GM23338 (cell line): ENCODE data around the gene PDCD11. TPM values are rescaled to one million over a fixed set of nuclear protein-coding genes. Genes with fewer than 3 reads are reported as not detected.

Source experiments
- CREB1 ChIP-seq: fragments of 250-450 bp; sonication (Bioruptor Pico); IDR thresholded peaks from 2 replicates; pipeline ENCODE4 v1.5.0; 2020; ENCODE audit warnings: low read depth, mild to moderate bottlenecking, moderate library complexity
- CTCF ChIP-seq, 2 experiments: fragments of 200-600 bp in 1 of 2; sonication (generic) in 1 of 2; conservative IDR thresholded peaks; 2 replicates each; pipeline versions ENCODE4 v1.5.1 to v1.6.1; 2016 to 2017; ENCODE audit warnings: antibody characterized with exemption in 2 of 2, low read depth in 2 of 2, mild to moderate bottlenecking in 2 of 2, moderate library complexity in 1 of 2
- ETS1 ChIP-seq: IDR thresholded peaks from 2 replicates; pipeline ENCODE4 v1.6.1; 2016; ENCODE audit warnings: antibody characterized with exemption
- EZH2 ChIP-seq: fragments of 200-600 bp; sonication (generic); IDR thresholded peaks from one replicate; pipeline ENCODE4 v1.8.0; 2017; ENCODE audit warnings: antibody characterized with exemption, mild to moderate bottlenecking, low read depth; ENCODE audit not compliant: unreplicated experiment
- POLR2AphosphoS5 ChIP-seq: IDR thresholded peaks from 2 replicates; pipeline ENCODE4 v1.6.1; 2016; ENCODE audit warnings: antibody characterized with exemption, low read depth
- STAT1 ChIP-seq: IDR thresholded peaks from one replicate; pipeline ENCODE4 v1.6.1; 2016; ENCODE audit warnings: antibody characterized with exemption; ENCODE audit not compliant: unreplicated experiment
- ZNF114 ChIP-seq: fragments of 250-450 bp; sonication (Bioruptor Pico); IDR thresholded peaks from 2 replicates; pipeline ENCODE4 v1.5.0; 2020; ENCODE audit warnings: mild to moderate bottlenecking, moderate library complexity
- ZNF462 ChIP-seq: fragments of 250-450 bp; sonication (Bioruptor Pico); IDR thresholded peaks from 2 replicates; pipeline ENCODE4 v1.5.0; 2020; ENCODE audit warnings: mild to moderate bottlenecking, moderate library complexity
- polyA plus RNA-seq: library from polyadenylated mRNA; unstranded; fragments of >200 nt; fragmentation: Nextera tagmentation; extraction: Ambion mirVana; gene quantifications from 2 replicates; pipeline ENCODE4 v1.2.1, GENCODE V29; 2016
- total RNA-seq: library from RNA; depleted of rRNA; stranded (reverse); fragments of >200 nt; shearing (Covaris generic); gene quantifications from 2 replicates; pipeline ENCODE4 v1.2.3, GENCODE V29; 2014

PDCD11 gene
- total and polyA plus RNA-seq, 2 experiments from 2014 or later: 82.1 to 87.8 TPM

- TF ChIP-seq ZNF462 (CRISPR knock-in tag) (no peak), STAT1 (no peak), CTCF (conservative IDR thresholded peaks at IDR 0.05; ENCODE audit: low read depth in 2 of 2) (no peak), EZH2 (no peak), POLR2AphosphoS5 (no peak), CREB1 (no peak), ETS1 (no peak), ZNF114 (CRISPR knock-in tag) (no peak)
These were observed 90.9 kb downstream of the PDCD11 start (continued) for GRCh38 chr10:103487410-103487708.
